Endothelial cell of umbilical vein (primary cell): ENCODE data around the gene ACMSD. TPM values are rescaled to one million over a fixed set of nuclear protein-coding genes. Genes with fewer than 3 reads are reported as not detected.

Experiments
- BruUV-seq: library from RNA; stranded (reverse); fragments of 400-500 nt; replicated peaks from 2 replicates; lab custom pipeline; 2021; lab: Mats Ljungman, UMichigan
- CTCF ChIA-PET: fragments of 300-600, 350-600 bp; sonication (Branson Sonifier 250); formaldehyde crosslinking; loops from one replicate; lab custom pipeline; 2021; ENCODE audit warnings: antibody characterized with exemption, inconsistent platforms; lab: Charles Lee
- POLR2A ChIA-PET: fragments of 300-600, 350-600 bp; sonication (Branson Sonifier 250); formaldehyde crosslinking; loops from one replicate; lab custom pipeline; 2021; ENCODE audit warnings: antibody characterized with exemption, inconsistent platforms; lab: Charles Lee
- DNase-seq: peaks from one replicate; pipeline ENCODE4 v3.0.0-alpha.2; 2011; ENCODE audit warnings: low read depth, low spot score
- FAIRE-seq: peaks from 2 replicates; lab custom pipeline; 2011; peaks lifted over from hg19 to GRCh38; lab: Jason Lieb, UNC
- H2AFZ ChIP-seq: 2 replicates; pipeline ENCODE4 v1.6.0; 2012; ENCODE audit warnings: low read depth, low read length, control low read depth, inconsistent platforms
- H3K27ac ChIP-seq: 2 replicates; pipeline ENCODE4 v1.5.1; 2011; ENCODE audit warnings: low read depth, mild to moderate bottlenecking, control low read depth, low read length, moderate library complexity; ENCODE audit not compliant: insufficient read depth
- H3K27me3 ChIP-seq, 2 experiments: 2 replicates each; pipeline versions ENCODE4 v1.6.0 to v1.6.1; 2011; ENCODE audit warnings: low read length in 2 of 2, mixed read lengths in 1 of 2; ENCODE audit not compliant: control insufficient read depth in 2 of 2, insufficient read depth in 2 of 2
- H3K36me3 ChIP-seq, 2 experiments: 2 replicates in 1 of 2; 3 replicates in 1 of 2; pipeline ENCODE4 v1.5.1; 2011; ENCODE audit warnings: low read length in 2 of 2, mild to moderate bottlenecking in 1 of 2, moderate library complexity in 1 of 2; ENCODE audit not compliant: control insufficient read depth in 2 of 2, insufficient read depth in 2 of 2; ENCODE audit errors: extremely low read depth in 1 of 2
- H3K4me1 ChIP-seq: 3 replicates; pipeline ENCODE4 v1.5.1; 2011; ENCODE audit warnings: mild to moderate bottlenecking, low read length; ENCODE audit not compliant: control insufficient read depth, insufficient read depth; ENCODE audit errors: extremely low read depth
- H3K4me2 ChIP-seq: 2 replicates; pipeline ENCODE4 v1.6.1; 2011; ENCODE audit warnings: low read length, control low read depth, mixed read lengths; ENCODE audit not compliant: insufficient read depth
- H3K4me3 ChIP-seq, 3 experiments: fragments of 200-600 bp in 1 of 3; sonication (generic), shearing (Covaris generic) in 1 of 3; replicated peaks in 1 of 3; 2 replicates each; pipeline ENCODE4 v1.5.1; 2011 to 2016; ENCODE audit warnings: control low read depth in 3 of 3, low read length in 3 of 3, mild to moderate bottlenecking in 2 of 3, inconsistent platforms in 1 of 3, low read depth in 1 of 3, moderate library complexity in 1 of 3; ENCODE audit not compliant: insufficient read depth in 1 of 3
- H3K79me2 ChIP-seq: 2 replicates; pipeline ENCODE4 v1.6.0; 2012; ENCODE audit warnings: low read length, inconsistent platforms; ENCODE audit not compliant: control insufficient read depth, insufficient read depth
- H3K9ac ChIP-seq: replicated peaks from 2 replicates; pipeline ENCODE3; 2011; ENCODE audit warnings: low read length, control low read depth; ENCODE audit not compliant: insufficient read depth; ENCODE audit errors: extremely low read depth
- H3K9me1 ChIP-seq: replicated peaks from 3 replicates; pipeline ENCODE4 v1.6.0; 2011; ENCODE audit warnings: mild to moderate bottlenecking, low read length; ENCODE audit not compliant: control insufficient read depth, insufficient read depth; ENCODE audit errors: extremely low read depth
- H3K9me3 ChIP-seq: replicated peaks from 2 replicates; pipeline ENCODE4 v1.5.1; 2012; ENCODE audit warnings: low read length, inconsistent platforms; ENCODE audit not compliant: control insufficient read depth, insufficient read depth
- H4K20me1 ChIP-seq: replicated peaks from 2 replicates; pipeline ENCODE3; 2011; ENCODE audit warnings: mild to moderate bottlenecking, low read length; ENCODE audit not compliant: control insufficient read depth, insufficient read depth; ENCODE audit errors: extremely low read depth
- EZH2 ChIP-seq: IDR thresholded peaks from 2 replicates; pipeline ENCODE4 v1.6.1; 2012; ENCODE audit warnings: borderline replicate concordance, low read depth, mild to moderate bottlenecking, moderate library complexity, low read length, inconsistent platforms; ENCODE audit not compliant: severe bottlenecking
- FOS ChIP-seq: IDR thresholded peaks from 2 replicates; pipeline ENCODE4 v1.6.1; 2011; ENCODE audit warnings: mild to moderate bottlenecking, low read length, moderate library complexity, borderline replicate concordance; ENCODE audit not compliant: insufficient read depth
- GATA2 ChIP-seq: IDR thresholded peaks from 2 replicates; pipeline ENCODE4 v1.7.0; 2011; ENCODE audit warnings: low read depth, mild to moderate bottlenecking, moderate library complexity, mixed read lengths, low read length; ENCODE audit not compliant: insufficient read length, insufficient read depth
- JUN ChIP-seq: IDR thresholded peaks from 2 replicates; pipeline ENCODE4 v1.6.1; 2011; ENCODE audit warnings: borderline replicate concordance, low read depth; ENCODE audit not compliant: insufficient read length, insufficient read depth
- MYC ChIP-seq: IDR thresholded peaks from one replicate; pipeline ENCODE4 v1.6.1; 2011; ENCODE audit warnings: mild to moderate bottlenecking, low read depth, low read length
- POLR2A ChIP-seq: IDR thresholded peaks from 2 replicates; pipeline ENCODE4 v1.6.1; 2012; ENCODE audit warnings: low read depth, mild to moderate bottlenecking, control low read depth, low read length
- POLR2AphosphoS5 ChIP-seq: IDR thresholded peaks from 2 replicates; pipeline ENCODE4 v1.6.1; 2012; ENCODE audit warnings: low read depth, mild to moderate bottlenecking, control low read depth, low read length, moderate library complexity; ENCODE audit not compliant: insufficient read depth
- dilution Hi-C: fragments of 300-500 bp; cut with MboI; formaldehyde crosslinking; loops from one replicate; pipeline ENCODE4 v1.15.0; 2019; ENCODE audit warnings: low sequenced_read_pairs; ENCODE audit not compliant: extremely low pct_ligation_motif_present
- intact Hi-C: fragments of 100-400 bp; cut with micrococcal nuclease; formaldehyde crosslinking; loops from one replicate; pipeline ENCODE4 v1.10.0; 2022
- polyA plus RNA-seq, 4 experiments: library from polyadenylated mRNA; depleted of rRNA in 3 of 4; stranded (reverse) in 3 of 4; unstranded in 1 of 4; fragments of >200 nt; gene quantifications; 2 replicates each; pipeline versions ENCODE4 v1.2.1 to v1.2.3, GENCODE V29; 2011 to 2012; ENCODE audit warnings: missing spikeins in 1 of 4
- total RNA-seq: library from RNA; stranded (reverse); gene quantifications from 2 replicates; pipeline ENCODE4 v1.2.3, GENCODE V29; 2021
- TF ChIP-seq, protein P1 (sequence below), 2 donors: IDR thresholded peaks; 1 replicate in 1 of 2; 2 replicates in 1 of 2; pipeline ENCODE4 v1.5.1; 2011; ENCODE audit warnings: low read length in 2 of 2, mild to moderate bottlenecking in 2 of 2, moderate library complexity in 2 of 2, control low read depth in 1 of 2, inconsistent platforms in 1 of 2, low read depth in 1 of 2; ENCODE audit not compliant: insufficient read depth in 1 of 2; ENCODE audit errors: extremely low read depth in 1 of 2
- TF ChIP-seq, protein P2 (sequence below): IDR thresholded peaks from 2 replicates; pipeline ENCODE4 v1.6.1; 2011; ENCODE audit not compliant: insufficient read depth, insufficient read length

The ACMSD gene
- total and polyA plus RNA-seq, 2 donors (not counting 3 experiments of a cell fraction or from before 2014, with no cell fraction given): not detected

DNA sequence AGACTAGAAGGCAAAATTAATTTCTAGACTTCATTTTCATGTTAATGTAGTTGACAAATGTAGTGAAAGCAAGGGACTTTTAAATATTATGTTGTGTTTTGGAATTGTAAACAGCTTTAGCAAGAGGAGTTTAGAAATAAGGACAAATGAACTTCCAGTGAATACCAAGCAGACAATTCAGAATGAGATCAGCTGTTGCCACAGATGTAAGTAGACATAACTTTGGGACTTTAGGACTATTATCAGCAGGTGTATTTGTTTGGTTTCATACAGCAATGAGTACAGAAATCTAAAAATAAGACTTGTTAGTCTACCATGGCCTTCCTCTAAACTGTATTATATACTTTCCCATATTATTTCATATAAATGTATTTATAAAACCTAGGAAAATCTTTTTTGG, 46.0 kb downstream of the ACMSD start:
- no peak for TF ChIP-seq POLR2A
- TF ChIP-seq JUN: no peak
- TF ChIP-seq, protein P1, sequence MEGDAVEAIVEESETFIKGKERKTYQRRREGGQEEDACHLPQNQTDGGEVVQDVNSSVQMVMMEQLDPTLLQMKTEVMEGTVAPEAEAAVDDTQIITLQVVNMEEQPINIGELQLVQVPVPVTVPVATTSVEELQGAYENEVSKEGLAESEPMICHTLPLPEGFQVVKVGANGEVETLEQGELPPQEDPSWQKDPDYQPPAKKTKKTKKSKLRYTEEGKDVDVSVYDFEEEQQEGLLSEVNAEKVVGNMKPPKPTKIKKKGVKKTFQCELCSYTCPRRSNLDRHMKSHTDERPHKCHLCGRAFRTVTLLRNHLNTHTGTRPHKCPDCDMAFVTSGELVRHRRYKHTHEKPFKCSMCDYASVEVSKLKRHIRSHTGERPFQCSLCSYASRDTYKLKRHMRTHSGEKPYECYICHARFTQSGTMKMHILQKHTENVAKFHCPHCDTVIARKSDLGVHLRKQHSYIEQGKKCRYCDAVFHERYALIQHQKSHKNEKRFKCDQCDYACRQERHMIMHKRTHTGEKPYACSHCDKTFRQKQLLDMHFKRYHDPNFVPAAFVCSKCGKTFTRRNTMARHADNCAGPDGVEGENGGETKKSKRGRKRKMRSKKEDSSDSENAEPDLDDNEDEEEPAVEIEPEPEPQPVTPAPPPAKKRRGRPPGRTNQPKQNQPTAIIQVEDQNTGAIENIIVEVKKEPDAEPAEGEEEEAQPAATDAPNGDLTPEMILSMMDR (IDR thresholded peaks at IDR 0.05; ENCODE audit: extremely low read depth in 1 of 2, insufficient read depth in 1 of 2, low read depth in 1 of 2, low read length in 2 of 2): no peak
- TF ChIP-seq POLR2AphosphoS5: no peak
- no peak for TF ChIP-seq MYC
- TF ChIP-seq, protein P2, sequence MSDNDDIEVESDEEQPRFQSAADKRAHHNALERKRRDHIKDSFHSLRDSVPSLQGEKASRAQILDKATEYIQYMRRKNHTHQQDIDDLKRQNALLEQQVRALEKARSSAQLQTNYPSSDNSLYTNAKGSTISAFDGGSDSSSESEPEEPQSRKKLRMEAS: no peak
- no peak for TF ChIP-seq FOS
- no peak for TF ChIP-seq EZH2
- no peak for TF ChIP-seq GATA2
- POLR2A ChIA-PET: no interaction called here
- Histone ChIP-seq H3K4me1 (no peaks in the 10 kb centered on the region), H2AFZ (no peak overlapping the region), H3K27ac (no peak overlapping the region), H3K27me3 (no peaks in the 10 kb centered on the region), H3K9ac (no peak overlapping the region), H3K79me2 (no peaks in the 10 kb centered on the region), H3K4me2 (no peak overlapping the region), H4K20me1 (no peaks in the 10 kb centered on the region), H3K9me3 (no peaks in the 10 kb centered on the region), H3K4me3 (no peak overlapping the region), H3K9me1 (no peaks in the 10 kb centered on the region), H3K36me3 (no peaks in the 10 kb centered on the region)
- no TSS peak for BruUV-seq
- dilution Hi-C loops: no loop called here
- intact Hi-C loops: no loop called here
- DNase-seq (no peak), FAIRE-seq (no peak)
- CTCF ChIA-PET: interaction anchor here (0.9 to 1.0 kb wide), 2 partner anchors 14 to 433 kb away, joined by 3 to 4 read pairs; no protein-coding TSS in a partner anchor
